ENCODE data around the gene PIK3AP1.

DNA sequence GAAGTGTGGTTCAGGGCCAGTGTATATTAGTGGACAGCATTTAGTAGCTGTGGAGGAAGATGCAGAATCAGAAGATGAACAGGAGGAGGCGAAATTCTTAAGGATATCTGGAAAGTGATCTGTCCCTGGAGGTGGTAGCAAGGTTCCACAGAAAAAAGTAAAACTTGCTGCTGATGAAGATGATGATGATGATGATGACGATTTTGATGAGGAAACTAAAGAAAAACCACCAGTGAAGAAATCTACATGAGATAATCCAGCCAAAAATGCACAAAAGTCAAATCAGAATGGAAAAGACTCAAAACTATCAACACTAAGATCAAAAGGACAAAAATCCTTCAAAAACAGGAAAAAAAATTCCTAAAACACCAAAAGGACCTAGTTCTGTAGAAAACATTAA, 159.8 kb downstream of the PIK3AP1 start:
- TF ChIP-seq, protein P1, sequence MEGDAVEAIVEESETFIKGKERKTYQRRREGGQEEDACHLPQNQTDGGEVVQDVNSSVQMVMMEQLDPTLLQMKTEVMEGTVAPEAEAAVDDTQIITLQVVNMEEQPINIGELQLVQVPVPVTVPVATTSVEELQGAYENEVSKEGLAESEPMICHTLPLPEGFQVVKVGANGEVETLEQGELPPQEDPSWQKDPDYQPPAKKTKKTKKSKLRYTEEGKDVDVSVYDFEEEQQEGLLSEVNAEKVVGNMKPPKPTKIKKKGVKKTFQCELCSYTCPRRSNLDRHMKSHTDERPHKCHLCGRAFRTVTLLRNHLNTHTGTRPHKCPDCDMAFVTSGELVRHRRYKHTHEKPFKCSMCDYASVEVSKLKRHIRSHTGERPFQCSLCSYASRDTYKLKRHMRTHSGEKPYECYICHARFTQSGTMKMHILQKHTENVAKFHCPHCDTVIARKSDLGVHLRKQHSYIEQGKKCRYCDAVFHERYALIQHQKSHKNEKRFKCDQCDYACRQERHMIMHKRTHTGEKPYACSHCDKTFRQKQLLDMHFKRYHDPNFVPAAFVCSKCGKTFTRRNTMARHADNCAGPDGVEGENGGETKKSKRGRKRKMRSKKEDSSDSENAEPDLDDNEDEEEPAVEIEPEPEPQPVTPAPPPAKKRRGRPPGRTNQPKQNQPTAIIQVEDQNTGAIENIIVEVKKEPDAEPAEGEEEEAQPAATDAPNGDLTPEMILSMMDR (IDR thresholded peaks at IDR 0.05): no peak
- TF ChIP-seq EZH2 (IDR thresholded peaks at IDR 0.05) (no peak), EZH2phosphoT487 (IDR thresholded peaks at IDR 0.05) (no peak)
